HEK293T (cell line): ENCODE measurements around the gene LANCL2.

Source experiments
- BHLHE40 ChIP-seq: fragments of 450-650 bp; IDR thresholded peaks from 2 replicates; pipeline ENCODE4 v1.6.1; 2016; ENCODE audit warnings: mild to moderate bottlenecking, moderate library complexity, borderline replicate concordance
- ELF4 ChIP-seq: fragments of 450-650 bp; IDR thresholded peaks from 2 replicates; pipeline ENCODE4 v1.6.1; 2017; ENCODE audit warnings: antibody characterized with exemption
- FOXA1 ChIP-seq: fragments of 450-650 bp; IDR thresholded peaks from 2 replicates; pipeline ENCODE4 v1.6.1; 2016; ENCODE audit warnings: mild to moderate bottlenecking
- FOXM1 ChIP-seq: fragments of 450-650 bp; IDR thresholded peaks from 2 replicates; pipeline ENCODE4 v1.6.1; 2017; ENCODE audit warnings: mild to moderate bottlenecking, borderline replicate concordance
- HDGF ChIP-seq: fragments of 450-650 bp; IDR thresholded peaks from 2 replicates; pipeline ENCODE4 v1.6.1; 2017; ENCODE audit warnings: antibody characterized with exemption, borderline replicate concordance
- L3MBTL2 ChIP-seq: fragments of 450-650 bp; conservative IDR thresholded peaks from 2 replicates; pipeline ENCODE4 v1.6.1; 2016; ENCODE audit warnings: mild to moderate bottlenecking
- NFRKB ChIP-seq: fragments of 450-650 bp; IDR thresholded peaks from 2 replicates; pipeline ENCODE4 v1.6.1; 2016; ENCODE audit warnings: mild to moderate bottlenecking, moderate library complexity
- PKNOX1 ChIP-seq: fragments of 450-650 bp; IDR thresholded peaks from 2 replicates; pipeline ENCODE4 v1.6.1; 2016
- SP1 ChIP-seq: fragments of 450-650 bp; IDR thresholded peaks from 2 replicates; pipeline ENCODE4 v1.6.1; 2017
- TARDBP ChIP-seq: fragments of 450-650 bp; IDR thresholded peaks from 2 replicates; pipeline ENCODE4 v1.6.1; 2016

GRCh38 chr7:55411844-55412243, 46.7 kb downstream of the LANCL2 start:
- TF ChIP-seq PKNOX1: no peak
- no peak for TF ChIP-seq FOXM1
- TF ChIP-seq HDGF: no peak
- TF ChIP-seq FOXA1: no peak
- no peak for TF ChIP-seq SP1
- no peak for TF ChIP-seq BHLHE40
- TF ChIP-seq NFRKB: no peak
- TF ChIP-seq L3MBTL2: no peak
- no peak for TF ChIP-seq ELF4
- TF ChIP-seq TARDBP: no peak
